Neutrophil (primary cell): ENCODE data around the gene ZIC2.

Experiments
- H3K27ac ChIP-seq: fragments of 200-600 bp; sonication (generic); 2 replicates; pipeline ENCODE4 v1.5.1; 2016; ENCODE audit warnings: mild to moderate bottlenecking, moderate library complexity
- H3K27me3 ChIP-seq: fragments of 200-600 bp; sonication (generic); 2 replicates; pipeline ENCODE4 v1.6.0; 2016; ENCODE audit warnings: mild to moderate bottlenecking
- H3K36me3 ChIP-seq: fragments of 200-600 bp; sonication (generic); 2 replicates; pipeline ENCODE4 v1.5.1; 2017
- H3K4me1 ChIP-seq, 2 experiments: fragments of 200-600 bp in 1 of 2; sonication (generic) in 1 of 2; 1 replicate in 1 of 2; 2 replicates in 1 of 2; pipeline versions ENCODE4 v1.5.1 to v1.6.1; 2013 to 2016; ENCODE audit warnings: low read depth in 1 of 2, low read length in 1 of 2, mild to moderate bottlenecking in 1 of 2, moderate library complexity in 1 of 2; ENCODE audit not compliant: control insufficient read depth in 1 of 2, insufficient read depth in 1 of 2
- H3K4me3 ChIP-seq, 2 experiments: fragments of 200-600 bp in 1 of 2; sonication (generic) in 1 of 2; 1 replicate in 1 of 2; 2 replicates in 1 of 2; pipeline ENCODE4 v1.5.1; 2013 to 2016; ENCODE audit warnings: low read depth in 1 of 2, low read length in 1 of 2, mild to moderate bottlenecking in 1 of 2, moderate library complexity in 1 of 2
- H3K9me3 ChIP-seq: fragments of 200-600 bp; sonication (generic); 2 replicates; pipeline ENCODE4 v1.5.1; 2016
- TF ChIP-seq, protein P1 (sequence below): fragments of 200-600 bp; sonication (generic); IDR thresholded peaks from 2 replicates; pipeline ENCODE4 v1.5.1; 2016; ENCODE audit warnings: antibody characterized with exemption

Gene ZIC2

DNA sequence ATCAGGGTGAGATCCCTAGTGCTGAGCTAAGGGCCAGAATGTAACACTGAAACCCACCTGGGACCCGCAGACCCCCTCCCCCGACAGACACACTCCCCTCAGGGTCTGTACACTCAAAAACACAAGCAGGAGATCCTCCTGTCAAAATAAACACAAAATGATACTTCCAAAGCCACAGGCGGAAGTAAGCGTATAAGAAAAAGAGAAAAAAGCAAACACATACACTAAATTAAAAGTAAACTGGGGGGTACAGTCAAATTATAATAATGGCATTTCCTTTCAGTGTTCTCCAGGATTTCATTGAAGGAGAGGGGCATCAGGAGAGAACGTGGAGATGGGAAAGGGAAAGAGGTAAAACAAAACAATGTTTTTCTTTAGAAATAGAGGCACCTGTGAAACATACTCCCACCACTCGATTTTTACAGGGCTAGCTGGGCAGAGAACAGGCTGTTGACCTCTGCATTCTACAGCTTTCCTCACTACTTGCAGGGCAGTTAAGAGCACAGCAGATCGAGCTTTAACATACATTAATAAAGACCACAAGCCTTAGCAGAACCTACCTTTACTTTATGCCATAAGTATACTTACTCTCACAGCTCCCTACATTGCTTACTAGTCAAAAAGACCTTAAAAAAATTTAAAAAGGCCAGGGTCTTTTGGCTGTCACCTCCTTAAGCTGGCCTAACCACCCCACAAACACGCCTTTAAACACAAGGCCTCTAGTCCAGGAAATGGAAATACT is 15.3 kb upstream of the ZIC2 start:
- Histone ChIP-seq H3K36me3 (no peaks in the 10 kb centered on the region), H3K9me3 (no peaks in the 10 kb centered on the region), H3K4me1 (peaks cover 0 to 18% of the 10 kb centered on the region in 2 experiments), H3K27ac (no peak overlapping the region), H3K4me3 (no peak overlapping the region), H3K27me3 (peaks cover 100% of the 10 kb centered on the region)
- TF ChIP-seq, protein P1, sequence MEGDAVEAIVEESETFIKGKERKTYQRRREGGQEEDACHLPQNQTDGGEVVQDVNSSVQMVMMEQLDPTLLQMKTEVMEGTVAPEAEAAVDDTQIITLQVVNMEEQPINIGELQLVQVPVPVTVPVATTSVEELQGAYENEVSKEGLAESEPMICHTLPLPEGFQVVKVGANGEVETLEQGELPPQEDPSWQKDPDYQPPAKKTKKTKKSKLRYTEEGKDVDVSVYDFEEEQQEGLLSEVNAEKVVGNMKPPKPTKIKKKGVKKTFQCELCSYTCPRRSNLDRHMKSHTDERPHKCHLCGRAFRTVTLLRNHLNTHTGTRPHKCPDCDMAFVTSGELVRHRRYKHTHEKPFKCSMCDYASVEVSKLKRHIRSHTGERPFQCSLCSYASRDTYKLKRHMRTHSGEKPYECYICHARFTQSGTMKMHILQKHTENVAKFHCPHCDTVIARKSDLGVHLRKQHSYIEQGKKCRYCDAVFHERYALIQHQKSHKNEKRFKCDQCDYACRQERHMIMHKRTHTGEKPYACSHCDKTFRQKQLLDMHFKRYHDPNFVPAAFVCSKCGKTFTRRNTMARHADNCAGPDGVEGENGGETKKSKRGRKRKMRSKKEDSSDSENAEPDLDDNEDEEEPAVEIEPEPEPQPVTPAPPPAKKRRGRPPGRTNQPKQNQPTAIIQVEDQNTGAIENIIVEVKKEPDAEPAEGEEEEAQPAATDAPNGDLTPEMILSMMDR: no peak

DNA sequence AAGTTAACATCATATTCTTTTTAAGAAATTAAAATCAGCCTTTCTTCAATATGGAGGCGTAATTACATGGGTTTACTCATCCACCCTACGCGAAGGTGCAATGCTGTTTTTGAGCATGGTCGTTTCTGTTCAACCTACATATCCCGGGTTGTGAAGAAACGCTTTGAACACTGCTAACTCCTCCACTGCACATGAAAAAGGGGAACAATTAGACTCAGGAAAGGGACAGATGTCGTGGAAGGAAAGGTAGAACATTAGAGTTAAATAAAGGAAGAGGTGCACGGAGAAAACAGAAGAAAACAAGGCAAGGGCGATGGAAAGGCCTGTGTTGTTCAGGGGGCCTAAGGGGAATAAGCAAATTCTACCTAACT is 14.1 kb upstream of the ZIC2 start:
- TF ChIP-seq, protein P1: no peak
- H3K4me3 ChIP-seq: no peak overlapping the region
- peaks cover 100% of the 10 kb centered on the region for H3K27me3 ChIP-seq
- no peaks in the 10 kb centered on the region for H3K9me3 ChIP-seq
- H3K4me1 ChIP-seq: peaks cover 0 to 18% of the 10 kb centered on the region in 2 experiments
- H3K36me3 ChIP-seq: no peaks in the 10 kb centered on the region
- no peak overlapping the region for H3K27ac ChIP-seq

DNA sequence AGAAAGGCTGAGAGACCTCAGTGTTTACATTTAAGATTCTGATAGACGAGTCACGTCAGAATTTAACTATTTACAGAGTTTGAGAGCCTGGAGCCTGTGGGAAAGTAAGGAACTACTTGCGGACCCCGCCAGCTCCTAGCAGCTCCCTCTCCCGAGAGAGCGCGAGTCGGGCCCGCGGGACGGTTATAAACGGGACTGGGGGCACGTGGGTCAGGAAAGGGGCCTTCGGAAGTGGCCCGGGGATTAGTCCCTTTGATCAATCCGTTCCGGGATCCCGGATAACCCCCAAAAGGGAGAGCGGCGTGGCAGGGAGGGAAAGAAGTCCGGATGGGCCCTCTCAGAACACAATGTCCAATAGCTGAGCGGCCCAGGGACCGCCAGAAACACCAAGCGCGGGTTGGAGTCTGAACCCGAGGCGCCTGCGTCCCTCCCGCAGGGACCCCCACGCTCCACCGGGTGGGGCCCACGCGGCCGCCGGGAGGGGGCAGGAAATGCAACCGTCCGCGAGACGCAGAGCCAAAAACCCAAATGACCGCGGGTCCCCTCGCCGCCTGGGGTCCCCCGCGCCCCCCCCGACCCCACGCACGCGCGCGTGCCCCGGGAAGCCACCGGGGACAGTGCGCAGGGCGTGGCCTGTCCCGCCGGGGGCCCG is 13.6 kb upstream of the ZIC2 start:
- TF ChIP-seq, protein P1: no peak
- Histone ChIP-seq H3K27me3 (peaks cover 100% of the 10 kb centered on the region), H3K36me3 (no peaks in the 10 kb centered on the region), H3K9me3 (no peaks in the 10 kb centered on the region), H3K27ac (no peak overlapping the region), H3K4me3 (no peak overlapping the region), H3K4me1 (peaks cover 0 to 18% of the 10 kb centered on the region in 2 experiments)

DNA sequence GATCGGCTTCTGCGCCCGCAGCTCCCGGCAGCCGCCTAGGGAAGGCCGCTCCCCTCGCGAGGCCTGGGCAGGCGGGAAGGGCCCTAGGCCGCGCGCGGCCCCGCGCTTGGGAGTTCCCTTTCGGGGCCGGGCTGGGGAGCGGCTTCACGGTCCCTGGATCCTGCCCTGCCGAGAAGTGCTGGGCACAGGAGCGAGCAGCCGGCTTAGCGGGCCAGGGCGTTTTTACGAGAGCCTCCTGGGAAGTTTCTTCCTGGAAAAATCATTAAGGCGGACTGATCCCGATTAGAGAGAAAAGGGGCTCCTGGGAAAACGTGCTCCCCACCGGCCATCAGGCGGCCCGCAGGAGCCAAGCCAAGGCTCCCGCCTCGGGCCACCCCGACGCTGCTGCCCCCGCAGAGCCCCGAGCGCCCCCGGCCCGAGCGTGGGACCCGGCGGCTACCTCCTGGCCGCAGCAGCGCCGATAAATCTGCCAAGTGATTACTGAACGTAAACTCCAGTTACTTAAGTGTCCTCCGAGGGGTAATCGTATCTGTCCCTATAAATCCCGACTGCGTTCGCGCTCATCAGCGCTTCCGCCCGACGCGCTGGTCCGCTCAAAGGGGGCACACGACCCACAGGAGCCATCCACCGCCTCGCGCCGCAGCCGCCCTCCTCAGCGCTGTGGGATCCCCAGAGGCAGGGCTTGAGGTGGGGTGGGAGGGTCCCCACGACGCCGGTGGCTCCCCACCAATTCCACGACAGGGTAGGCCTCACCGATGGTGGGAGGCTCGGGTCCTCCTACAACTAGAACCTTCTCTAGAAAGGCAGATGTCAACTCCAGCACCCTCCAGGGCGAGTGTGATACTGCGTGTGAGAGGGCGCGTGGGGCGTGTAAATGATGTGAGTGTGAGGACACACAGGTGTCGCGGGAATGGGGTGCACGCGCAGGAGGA is 12.8 kb upstream of the ZIC2 start:
- Histone ChIP-seq H3K9me3 (no peaks in the 10 kb centered on the region), H3K4me3 (no peak overlapping the region), H3K27ac (no peak overlapping the region), H3K36me3 (no peaks in the 10 kb centered on the region), H3K4me1 (peaks cover 0 to 18% of the 10 kb centered on the region in 2 experiments), H3K27me3 (peaks cover 100% of the 10 kb centered on the region)
- TF ChIP-seq, protein P1: no peak

DNA sequence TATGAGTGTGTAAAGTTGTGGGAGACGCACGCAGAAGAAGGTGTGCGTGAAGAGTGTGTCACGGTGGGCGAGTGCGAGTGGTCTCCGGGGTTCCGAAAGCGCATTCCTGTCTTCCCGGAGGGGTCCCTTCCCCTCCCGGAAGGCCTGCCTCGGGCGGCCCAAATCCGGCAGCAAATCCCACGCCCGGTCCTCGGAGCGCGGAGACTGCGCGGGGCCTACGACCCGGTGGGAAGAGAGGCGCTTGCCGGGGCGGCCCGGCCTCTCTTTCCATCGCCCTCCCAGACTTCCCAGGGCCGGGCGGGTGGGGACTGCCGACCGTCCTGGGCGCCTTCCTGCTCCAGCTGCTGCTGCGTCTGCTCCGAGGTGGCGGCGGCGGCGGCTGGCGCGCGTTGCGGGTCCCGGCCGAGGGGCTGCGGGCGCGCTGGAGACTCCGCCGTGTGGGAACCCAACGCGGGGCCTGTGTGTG is 12.1 kb upstream of the ZIC2 start:
- H3K9me3 ChIP-seq: no peaks in the 10 kb centered on the region
- no peaks in the 10 kb centered on the region for H3K36me3 ChIP-seq
- H3K4me1 ChIP-seq: peaks cover 0 to 18% of the 10 kb centered on the region in 2 experiments
- H3K27me3 ChIP-seq: peaks cover 100% of the 10 kb centered on the region
- no peak overlapping the region for H3K4me3 ChIP-seq
- TF ChIP-seq, protein P1: no peak
- H3K27ac ChIP-seq: no peak overlapping the region
